PC-3 (cell line): ENCODE measurements around the gene SEC14L2.

ENCODE experiments used
- CTCF ChIP-seq: fragments of 300-600 bp; sonication (generic); conservative IDR thresholded peaks from 2 replicates; pipeline ENCODE4 v1.5.1; 2017; ENCODE audit warnings: antibody characterized with exemption, low read depth, mild to moderate bottlenecking, low read length
- EZH2 ChIP-seq: fragments of 300-600 bp; sonication (generic); IDR thresholded peaks from one replicate; pipeline ENCODE4 v1.6.1; 2017; ENCODE audit warnings: antibody characterized with exemption, mild to moderate bottlenecking, low read length; ENCODE audit not compliant: unreplicated experiment
- EZH2phosphoT487 ChIP-seq: fragments of 300-600 bp; sonication (generic); IDR thresholded peaks from 2 replicates; pipeline ENCODE4 v1.6.1; 2018; ENCODE audit warnings: mild to moderate bottlenecking, antibody characterized with exemption, low read length, borderline replicate concordance

- TF ChIP-seq CTCF (no peak; the same call in 1 of the 2 replicates), EZH2 (no peak), EZH2phosphoT487 (no peak)
Observed at GRCh38 chr22:30430933-30431332, 34.1 kb downstream of the SEC14L2 start.
